Fibroblast of skin of right biceps (primary cell): ENCODE data around the gene ITGB6.

Source experiments
- DNase-seq: peaks from one replicate; pipeline ENCODE4 v3.0.0-alpha.2; 2013

ITGB6 gene

DNA sequence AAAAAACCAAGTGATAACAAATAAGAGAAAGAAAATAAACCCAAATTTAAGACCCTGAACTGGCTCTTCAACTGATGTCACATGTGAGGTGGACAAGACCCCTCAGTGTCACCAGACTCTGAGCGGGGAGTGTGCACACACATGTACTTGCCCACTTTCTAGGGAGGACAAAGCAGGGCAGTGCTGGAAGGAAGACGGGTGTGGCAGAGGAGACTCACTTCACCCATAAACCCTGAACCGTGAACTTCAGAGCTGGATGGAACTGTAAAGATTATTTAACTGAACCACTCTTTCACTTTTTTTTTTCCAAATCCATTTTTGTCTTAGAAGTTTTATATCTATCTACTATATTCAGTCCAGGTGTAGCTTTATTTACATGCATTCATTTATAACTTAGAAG is 149.9 kb downstream of the ITGB6 start:
- no peak for DNase-seq
